Stimulated activated CD8-positive, alpha-beta memory T cell treated with anti-CD3 and anti-CD28 coated beads, Interleukin-4, amount 100 ng/mL, for 48 hours (primary cell): ENCODE results near the gene PARD3.

Source experiments
- DNase-seq: peaks from one replicate; pipeline ENCODE4 v3.0.0-alpha.2; 2020

The PARD3 gene

DNA sequence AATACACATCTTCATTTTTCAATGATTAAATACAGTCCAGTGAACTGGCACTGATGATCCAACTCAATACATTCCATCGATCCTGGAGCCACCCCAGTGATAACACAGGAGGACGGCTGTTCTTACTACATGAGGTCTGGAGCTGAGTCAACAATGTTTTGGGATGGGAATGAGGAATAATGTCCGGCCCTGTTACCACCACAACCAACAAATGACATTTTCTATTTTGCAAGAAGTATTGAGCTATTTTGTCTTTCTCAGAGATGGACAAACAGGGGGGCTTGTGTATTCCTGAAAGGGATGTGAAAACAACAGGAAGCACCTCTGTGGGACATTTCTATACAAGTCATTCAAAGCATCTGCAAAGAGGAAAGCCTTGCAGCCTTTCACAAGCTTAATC lies 249.2 kb downstream of the PARD3 start:
- DNase-seq, result no peak

- no peak for DNase-seq
Observed at GRCh38 chr10:34558093-34558583, 257.0 kb downstream of the PARD3 start.

- no peak for DNase-seq
Observed at GRCh38 chr10:34557173-34557572, 257.9 kb downstream of the PARD3 start.

DNA sequence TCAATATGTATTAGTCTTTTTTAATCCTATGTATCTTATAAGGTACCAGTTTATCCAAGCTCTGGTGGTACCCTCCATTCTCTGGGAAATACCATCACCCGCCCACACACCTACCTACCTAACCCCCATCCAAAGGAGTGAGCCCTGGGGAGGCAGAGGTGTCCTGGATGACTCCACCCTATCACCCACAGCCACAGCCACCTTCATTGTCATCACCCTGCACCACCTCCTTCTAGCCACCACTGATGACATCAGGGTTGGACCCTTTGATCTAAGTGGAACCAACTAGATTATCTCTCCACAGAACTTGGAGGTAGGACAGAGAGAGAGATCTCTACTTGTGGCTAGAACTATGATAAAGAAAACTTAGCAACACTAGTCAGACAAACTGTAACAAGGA lies 259.4 kb downstream of the PARD3 start:
- DNase-seq, result no peak

- DNase-seq, result no peak
Observed at GRCh38 chr10:34553747-34554146, 261.3 kb downstream of the PARD3 start.

GRCh38 chr10:34551295-34551694 lies 263.8 kb downstream of the PARD3 start:
- DNase-seq, result no peak

DNA sequence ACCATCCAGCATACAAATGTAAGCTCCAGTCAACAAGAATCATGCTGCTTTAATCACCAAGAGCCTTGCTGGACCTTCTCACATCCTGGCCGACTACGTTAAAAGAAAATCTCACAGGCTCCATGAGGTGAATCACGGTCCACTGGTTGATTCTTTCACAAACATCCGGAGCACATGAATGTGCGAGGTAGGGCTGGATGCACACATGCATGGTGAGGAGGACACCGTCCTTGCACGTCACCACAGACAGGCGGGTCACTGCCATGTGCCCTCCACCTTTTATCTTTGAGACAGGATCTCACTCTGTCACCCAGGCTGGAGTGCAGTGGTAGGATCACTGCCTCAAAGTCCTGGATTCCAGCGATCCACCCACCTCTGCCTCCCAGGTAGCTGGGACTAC lies 265.1 kb downstream of the PARD3 start:
- no peak for DNase-seq

DNA sequence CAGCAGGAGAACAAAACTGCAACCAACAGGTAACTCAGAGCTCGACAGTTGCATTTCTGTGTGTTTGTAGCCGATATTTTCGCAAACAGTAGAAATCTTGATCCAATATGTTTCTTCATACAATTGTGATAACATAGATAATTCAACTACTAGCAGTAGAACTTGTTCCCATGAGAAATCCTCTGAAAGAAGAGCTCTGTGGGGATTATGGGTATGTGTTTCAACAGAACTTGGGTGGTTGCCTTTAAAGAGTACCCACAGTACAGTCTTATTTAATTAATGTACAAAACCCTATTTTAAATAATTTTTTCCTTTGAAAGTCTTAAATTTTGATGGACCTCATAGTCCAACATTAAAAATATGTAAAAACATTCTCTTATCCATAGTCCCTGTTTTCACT lies 266.1 kb downstream of the PARD3 start:
- DNase-seq, result no peak

DNA sequence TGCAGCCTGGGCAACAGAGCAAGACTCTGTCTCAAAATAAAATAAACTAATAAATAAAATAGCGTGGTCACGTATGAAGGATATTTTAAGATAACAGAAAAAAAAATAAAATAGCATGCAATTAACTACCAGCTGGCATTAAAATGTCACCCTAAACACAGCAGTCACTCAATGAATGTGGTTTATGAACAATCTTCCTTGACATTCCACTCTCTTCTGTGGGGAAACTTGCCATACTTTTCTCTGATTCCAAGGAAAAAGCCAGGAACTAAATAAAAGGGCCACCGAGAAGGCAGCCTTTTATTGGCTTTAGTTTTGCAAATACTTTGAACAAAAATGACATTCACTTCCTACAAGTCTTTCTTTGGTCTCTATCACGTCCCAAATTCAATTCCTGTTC lies 266.6 kb downstream of the PARD3 start:
- no peak for DNase-seq

GRCh38 chr10:34547695-34548094 lies 267.4 kb downstream of the PARD3 start:
- no peak for DNase-seq

GRCh38 chr10:34547291-34547690 lies 267.8 kb downstream of the PARD3 start:
- DNase-seq, result no peak

DNA sequence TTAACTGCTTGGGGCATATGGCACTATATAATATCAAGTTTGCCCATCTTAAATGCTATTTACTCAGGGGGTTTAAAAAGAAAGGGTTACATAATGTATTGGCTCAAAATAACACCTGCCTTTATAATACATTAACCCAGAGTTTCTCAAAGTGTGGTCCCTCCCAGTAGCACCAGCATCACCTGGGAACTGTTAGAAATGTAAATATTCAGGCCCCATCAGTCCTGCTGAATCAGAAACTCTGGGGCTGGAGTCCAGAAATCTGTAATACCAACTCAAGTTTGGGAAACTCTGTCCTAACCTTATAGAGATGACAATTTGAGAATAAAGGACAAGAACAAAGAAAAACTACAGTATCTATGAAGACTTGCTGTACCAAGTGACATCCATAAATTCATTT lies 270.7 kb downstream of the PARD3 start:
- DNase-seq, result no peak

DNA sequence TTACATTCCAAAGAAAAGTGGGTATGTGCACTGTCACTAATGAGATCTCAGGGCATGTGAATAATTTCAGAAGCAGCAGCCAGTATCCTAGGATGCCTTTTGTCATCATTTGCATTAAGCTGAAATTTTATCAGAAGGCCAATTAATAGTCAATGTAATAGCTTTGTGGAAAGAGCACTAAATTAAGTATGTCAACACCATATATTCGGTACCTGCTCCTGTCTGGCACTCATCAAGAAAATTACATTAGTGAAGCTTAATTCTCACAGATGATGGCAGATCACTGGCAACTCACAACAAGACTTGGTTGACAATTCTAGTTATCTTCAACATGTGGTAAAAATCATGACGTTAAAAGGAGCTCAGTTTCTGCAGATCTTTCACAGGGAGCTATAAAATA lies 271.4 kb downstream of the PARD3 start:
- DNase-seq, result no peak

- no peak for DNase-seq
Observed at GRCh38 chr10:34540492-34540891, 274.6 kb downstream of the PARD3 start.

DNA sequence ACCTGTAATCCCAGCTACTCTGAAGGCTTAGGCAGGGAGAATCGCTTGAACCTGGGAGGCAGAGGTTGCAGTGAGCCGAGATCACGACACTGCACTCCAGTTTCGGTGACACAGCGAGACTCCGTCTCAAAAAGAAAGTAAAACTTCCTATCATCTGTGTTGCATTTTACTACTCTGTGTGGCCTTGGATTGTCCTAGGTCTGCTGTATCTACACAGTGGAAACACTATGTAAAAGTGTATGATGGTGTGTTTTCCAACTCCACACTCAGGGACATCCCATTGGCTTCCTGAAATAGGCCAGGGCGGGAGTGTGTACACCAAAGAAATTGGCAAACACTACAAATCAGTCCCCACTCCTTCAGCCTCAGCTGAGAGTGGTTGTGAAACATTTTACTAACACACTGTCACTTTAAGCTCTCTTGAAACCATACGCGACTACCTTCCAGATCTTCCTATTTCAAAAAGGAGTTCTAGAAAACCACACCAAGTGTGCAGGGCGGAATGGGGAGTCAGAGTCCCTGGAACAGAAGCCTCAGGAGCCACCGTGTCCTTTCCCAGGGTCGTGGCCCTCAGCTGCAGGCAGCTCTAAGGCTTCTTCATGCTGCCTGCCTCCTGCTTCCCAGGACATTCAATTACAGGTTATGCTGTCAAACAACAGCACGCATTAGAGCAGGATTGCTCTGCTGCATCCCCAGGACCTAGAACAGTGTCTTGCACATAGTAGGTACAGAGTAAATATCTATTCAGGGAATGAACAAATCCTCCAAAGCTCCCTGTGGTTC lies 275.4 kb downstream of the PARD3 start:
- DNase-seq, result no peak

DNA sequence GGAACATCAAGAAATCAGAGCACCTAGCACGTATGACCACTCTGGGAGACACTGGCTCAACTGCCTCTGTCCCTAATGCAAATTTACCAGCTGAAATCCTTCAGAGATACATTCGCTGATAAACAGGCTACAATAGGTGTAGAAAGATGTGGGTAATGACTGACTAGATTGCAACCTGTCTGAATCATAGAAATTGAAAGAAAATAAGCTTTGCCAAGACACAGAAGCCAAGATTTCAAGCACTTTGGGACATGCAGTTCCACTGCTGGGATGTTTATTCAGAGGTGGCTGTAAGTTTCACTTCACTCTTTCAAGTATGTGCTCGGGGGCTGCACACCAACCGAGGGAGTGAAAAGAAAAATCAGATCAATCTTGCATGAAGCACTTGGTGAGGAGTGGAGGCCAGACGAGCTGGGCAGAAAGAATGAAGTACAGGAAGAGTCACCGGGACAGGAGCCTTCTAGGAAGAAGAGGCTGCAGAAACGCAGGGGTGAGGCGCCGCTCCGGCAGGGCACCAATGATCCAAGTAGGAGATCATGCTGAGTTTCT lies 276.7 kb downstream of the PARD3 start:
- DNase-seq, result no peak

DNA sequence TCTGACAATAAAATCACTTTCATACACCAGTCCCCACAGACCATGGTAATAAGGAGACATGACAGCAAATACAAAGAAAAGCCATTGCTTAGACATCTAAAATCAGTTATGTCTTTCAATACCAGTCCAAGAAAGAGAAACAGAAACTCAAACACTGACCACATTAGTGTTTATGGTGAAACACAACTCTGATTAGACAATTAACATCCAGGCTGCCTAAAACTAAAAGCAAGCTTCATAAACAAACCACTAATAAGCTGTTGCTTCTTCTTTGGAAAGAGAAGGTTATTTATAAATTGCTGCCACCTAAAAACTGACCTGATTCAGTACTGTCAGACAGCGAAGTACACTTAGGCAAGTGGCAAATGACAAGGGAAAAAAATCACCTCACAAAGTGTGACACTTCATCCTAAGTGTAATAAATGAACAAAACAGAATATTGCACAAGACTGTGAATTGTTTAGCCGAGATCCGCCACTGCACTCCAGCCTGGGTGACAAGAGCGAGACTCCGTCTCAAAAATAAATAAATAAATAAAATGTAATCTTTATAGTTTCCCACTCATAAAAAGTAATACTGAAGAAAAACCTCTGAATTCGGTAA lies 277.4 kb downstream of the PARD3 start:
- DNase-seq, result no peak

GRCh38 chr10:34535872-34536271 lies 279.2 kb downstream of the PARD3 start:
- DNase-seq, result no peak

DNA sequence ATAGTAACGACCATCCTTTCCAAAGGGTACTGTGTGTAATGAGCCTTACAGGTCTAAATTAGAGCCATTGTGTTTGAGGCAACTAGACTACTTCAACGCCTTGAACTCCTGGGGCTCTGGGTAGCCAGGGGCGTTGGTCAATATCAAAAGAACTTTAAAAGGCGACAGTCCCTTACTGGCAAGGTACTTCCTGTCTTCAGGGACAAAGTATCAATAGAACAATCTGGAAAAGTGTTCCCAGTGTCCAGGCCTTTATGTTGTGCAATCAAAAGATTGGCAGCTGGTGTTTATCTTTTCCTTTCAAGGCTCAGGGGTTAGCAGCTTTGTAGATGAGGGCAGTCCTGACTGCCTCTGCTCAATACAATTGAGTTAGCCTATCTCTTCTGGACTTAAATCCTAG lies 284.3 kb downstream of the PARD3 start:
- no peak for DNase-seq

GRCh38 chr10:34528320-34528719 lies 286.8 kb downstream of the PARD3 start:
- DNase-seq, result no peak

- no peak for DNase-seq
Observed at GRCh38 chr10:34526758-34527730, 288.1 kb downstream of the PARD3 start.

DNA sequence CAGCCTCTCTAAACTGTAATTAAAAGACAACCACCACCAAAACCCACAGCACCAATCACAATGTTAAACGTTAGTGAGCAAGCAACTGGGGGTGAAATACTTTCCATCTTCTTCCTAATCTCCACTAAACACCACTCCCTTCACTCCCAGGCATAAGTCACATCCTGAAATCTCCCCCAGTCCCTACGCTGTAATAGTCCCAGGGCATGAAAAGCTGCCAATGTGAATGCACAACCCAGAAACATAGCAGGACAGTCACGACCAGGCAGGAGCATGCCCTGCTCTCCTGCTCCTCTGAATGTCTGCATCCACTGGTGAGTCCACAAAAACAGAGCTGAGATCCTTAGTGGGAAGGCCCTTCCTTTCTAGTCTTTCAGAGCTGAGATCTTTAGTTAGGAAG lies 288.9 kb downstream of the PARD3 start:
- no peak for DNase-seq
